ENCODE data around the gene H19. TPM values are rescaled to one million over a fixed set of nuclear protein-coding genes. Genes with fewer than 3 reads are reported as not detected.

H19 gene
- total RNA-seq, 1 donor from 2014 or later: not detected

GRCh38 chr11:1988174-1988573, 9.5 kb downstream of the H19 start:
- H3K4me3 Mint-ChIP-seq (ENCODE audit: unreplicated experiment): no peak overlapping the region
- DNase-seq (ENCODE audit: low spot score): no peak
- no peaks in the 10 kb centered on the region for H3K9me3 Mint-ChIP-seq (ENCODE audit: unreplicated experiment)
- no peaks in the 10 kb centered on the region for H3K27me3 Mint-ChIP-seq (ENCODE audit: unreplicated experiment)
- no peak for TF ChIP-seq CTCF (IDR thresholded peaks at IDR 0.05; ENCODE audit: unreplicated experiment)
- H3K4me1 Mint-ChIP-seq (ENCODE audit: unreplicated experiment): no peaks in the 10 kb centered on the region
- H3K36me3 Mint-ChIP-seq (ENCODE audit: low read depth, unreplicated experiment): no peaks in the 10 kb centered on the region
- H3K27ac Mint-ChIP-seq (ENCODE audit: unreplicated experiment): no peak overlapping the region

GRCh38 chr11:1987024-1987423, 10.6 kb downstream of the H19 start:
- Mint-ChIP-seq H3K4me1 (ENCODE audit: unreplicated experiment) (no peaks in the 10 kb centered on the region), H3K4me3 (ENCODE audit: unreplicated experiment) (no peak overlapping the region), H3K27me3 (ENCODE audit: unreplicated experiment) (no peaks in the 10 kb centered on the region), H3K9me3 (ENCODE audit: unreplicated experiment) (no peaks in the 10 kb centered on the region), H3K36me3 (ENCODE audit: low read depth, unreplicated experiment) (no peaks in the 10 kb centered on the region), H3K27ac (ENCODE audit: unreplicated experiment) (no peak overlapping the region)
- DNase-seq (ENCODE audit: low spot score): no peak
- TF ChIP-seq CTCF (IDR thresholded peaks at IDR 0.05; ENCODE audit: unreplicated experiment): no peak

- no peak for TF ChIP-seq CTCF (IDR thresholded peaks at IDR 0.05; ENCODE audit: unreplicated experiment)
- H3K4me1 Mint-ChIP-seq (ENCODE audit: unreplicated experiment): no peaks in the 10 kb centered on the region
- no peaks in the 10 kb centered on the region for H3K36me3 Mint-ChIP-seq (ENCODE audit: low read depth, unreplicated experiment)
- no peak overlapping the region for H3K27ac Mint-ChIP-seq (ENCODE audit: unreplicated experiment)
- H3K4me3 Mint-ChIP-seq (ENCODE audit: unreplicated experiment): no peak overlapping the region
- H3K9me3 Mint-ChIP-seq (ENCODE audit: unreplicated experiment): no peaks in the 10 kb centered on the region
- H3K27me3 Mint-ChIP-seq (ENCODE audit: unreplicated experiment): no peaks in the 10 kb centered on the region
- DNase-seq (ENCODE audit: low spot score): no peak
Observed at GRCh38 chr11:1983601-1983961, 14.1 kb downstream of the H19 start.

GRCh38 chr11:1982873-1983600, 14.6 kb downstream of the H19 start:
- DNase-seq (ENCODE audit: low spot score): no peak
- H3K9me3 Mint-ChIP-seq (ENCODE audit: unreplicated experiment): no peaks in the 10 kb centered on the region
- no peak overlapping the region for H3K4me3 Mint-ChIP-seq (ENCODE audit: unreplicated experiment)
- no peak for TF ChIP-seq CTCF (IDR thresholded peaks at IDR 0.05; ENCODE audit: unreplicated experiment)
- H3K36me3 Mint-ChIP-seq (ENCODE audit: low read depth, unreplicated experiment): no peaks in the 10 kb centered on the region
- no peaks in the 10 kb centered on the region for H3K27me3 Mint-ChIP-seq (ENCODE audit: unreplicated experiment)
- no peaks in the 10 kb centered on the region for H3K4me1 Mint-ChIP-seq (ENCODE audit: unreplicated experiment)
- H3K27ac Mint-ChIP-seq (ENCODE audit: unreplicated experiment): no peak overlapping the region

- Mint-ChIP-seq H3K36me3 (ENCODE audit: low read depth, unreplicated experiment) (no peaks in the 10 kb centered on the region), H3K4me3 (ENCODE audit: unreplicated experiment) (no peak overlapping the region), H3K9me3 (ENCODE audit: unreplicated experiment) (no peaks in the 10 kb centered on the region), H3K4me1 (ENCODE audit: unreplicated experiment) (no peaks in the 10 kb centered on the region), H3K27me3 (ENCODE audit: unreplicated experiment) (no peaks in the 10 kb centered on the region), H3K27ac (ENCODE audit: unreplicated experiment) (no peak overlapping the region)
- DNase-seq (ENCODE audit: low spot score): no peak
- no peak for TF ChIP-seq CTCF (IDR thresholded peaks at IDR 0.05; ENCODE audit: unreplicated experiment)
Observed at GRCh38 chr11:1979607-1980006, 18.0 kb downstream of the H19 start.
